Spleen (tissue), 11 donors: Measurements from ENCODE around the gene RAB11FIP4. TPM values are rescaled to one million over a fixed set of nuclear protein-coding genes. Genes with fewer than 3 reads are reported as not detected.

Experiments used
- DNase-seq: peaks from one replicate; pipeline ENCODE4 v3.0.0-alpha.2; 2020
- H3K27ac ChIP-seq, 8 donors: fragments of 200-600 bp; sonication (generic) in 7 of 8; 1 replicate in 4 of 8; 2 replicates in 4 of 8; pipeline versions ENCODE4 v1.5.0 to v1.8.0; 2016 to 2021; ENCODE audit warnings: inconsistent platforms in 4 of 8, mild to moderate bottlenecking in 4 of 8, moderate library complexity in 1 of 8
- H3K27me3 ChIP-seq, 7 donors: fragments of 200-600 bp; sonication (generic) in 6 of 7; replicated peaks in 1 of 7; 1 replicate in 4 of 7; 2 replicates in 3 of 7; pipeline versions ENCODE4 v1.5.0 to v1.8.0; 2016 to 2021; ENCODE audit warnings: inconsistent platforms in 3 of 7, mild to moderate bottlenecking in 1 of 7
- H3K36me3 ChIP-seq, 6 donors: fragments of 200-600 bp; sonication (generic) in 5 of 6; 1 replicate in 4 of 6; 2 replicates in 2 of 6; pipeline versions ENCODE4 v1.5.0 to v1.8.0; 2016 to 2021; ENCODE audit warnings: inconsistent platforms in 2 of 6
- H3K4me1 ChIP-seq, 6 donors: fragments of 200-600 bp; sonication (generic) in 5 of 6; 1 replicate in 3 of 6; 2 replicates in 3 of 6; pipeline versions ENCODE4 v1.5.0 to v1.8.0; 2016 to 2021; ENCODE audit warnings: inconsistent platforms in 3 of 6
- H3K4me3 ChIP-seq, 8 donors: fragments of 200-600 bp; sonication (generic) in 7 of 8; 1 replicate in 4 of 8; 2 replicates in 4 of 8; pipeline versions ENCODE4 v1.5.0 to v1.8.0; 2016 to 2021; ENCODE audit warnings: inconsistent platforms in 4 of 8, mild to moderate bottlenecking in 4 of 8, moderate library complexity in 2 of 8
- H3K9me3 ChIP-seq, 8 donors: fragments of 200-600 bp; sonication (generic) in 7 of 8; 1 replicate in 4 of 8; 2 replicates in 4 of 8; pipeline versions ENCODE4 v1.5.0 to v1.8.0; 2016 to 2021; ENCODE audit warnings: inconsistent platforms in 4 of 8
- CTCF ChIP-seq, 11 experiments: fragments of 200-600 bp in 7 of 11; fragments of 450-650 bp in 4 of 11; sonication (generic) in 4 of 11; IDR thresholded peaks in 8 of 11; conservative IDR thresholded peaks in 3 of 11; 1 replicate in 7 of 11; 2 replicates in 4 of 11; pipeline versions ENCODE4 v1.4.0 to v1.8.0; 2016 to 2021; ENCODE audit warnings: antibody characterized with exemption in 11 of 11, inconsistent platforms in 4 of 11, mild to moderate bottlenecking in 1 of 11
- POLR2A ChIP-seq, 3 donors: fragments of 450-650 bp; IDR thresholded peaks; one replicate each; pipeline ENCODE4 v1.5.1; 2017; ENCODE audit warnings: antibody characterized with exemption in 3 of 3, mild to moderate bottlenecking in 1 of 3
- POLR2AphosphoS5 ChIP-seq, 3 donors: sonication (generic); formaldehyde crosslinking; IDR thresholded peaks; one replicate each; pipeline ENCODE4 v1.5.1; 2017; ENCODE audit warnings: antibody characterized with exemption in 3 of 3
- WGBS, 5 donors: extraction: QIAGEN DNeasy Blood & Tissue Kit in 3 of 5; methylation state at CpG; one replicate each; pipeline versions ENCODE4 v1.1.5 to v1.1.7; 2013 to 2018; 5-methylcytosine and 5-hydroxymethylcytosine counted together
- intact Hi-C: fragments of 100-400 bp; cut with DNase I; formaldehyde crosslinking; loops from one replicate; pipeline ENCODE4 v1.15.0; 2023; ENCODE audit warnings: low total_unique reads
- polyA plus RNA-seq, 3 donors: library from polyadenylated mRNA; stranded (reverse); fragments of 200-250 nt; gene quantifications; one replicate each; pipeline ENCODE4 v1.2.1, GENCODE V29; 2013
- total RNA-seq, 7 donors: library from RNA; depleted of rRNA in 3 of 7; stranded (reverse); fragments of >200 nt in 3 of 7; fragmentation: NEBNext Ultra II Directional in 4 of 7; extraction: Animal tissue kit (Norgen Biotek cat#: 25700) in 4 of 7; gene quantifications; one replicate each; pipeline versions ENCODE4 v1.1.0 to v1.2.1, GENCODE V29; 2016 to 2021
- donor health status: healthy with polysubstance abuse.
- donor health status: DM: no; HTN: no; CAD: no; lungs with moderate emphysema.
- donor health status: DM: no; HTN: no; CAD: no.
- donor health status: Bipolar disorder and iron deficiency.
- donor health status: healthy.
- donor health status: DM: no; HTN: no; CAD: no.
- donor health status: DM: yes; HTN: yes; CAD: no.

RAB11FIP4 gene
- total and polyA plus RNA-seq, 10 donors: 5.5 to 25.2 (median 20.9) TPM

- H3K4me1 ChIP-seq: no peaks in the 10 kb centered on the region
- WGBS, 5 donors: 76 to 91% (median 82%) methylated on average over 2 of the region's 2 CpGs
- H3K4me3 ChIP-seq: no peak overlapping the region
- H3K27me3 ChIP-seq: no peaks in the 10 kb centered on the region
- no peaks in the 10 kb centered on the region for H3K9me3 ChIP-seq
- H3K36me3 ChIP-seq: peaks cover 0 to 98% (median 50%) of the 10 kb centered on the region in 6 donors
- intact Hi-C loops: loop anchor here (10.0 kb wide), 1 partner anchor 92 kb away; no protein-coding TSS in a partner anchor
- DNase-seq: no peak
- TF ChIP-seq CTCF (IDR thresholded peaks at IDR 0.05 in 8 of 11, conservative IDR thresholded peaks at IDR 0.05 in 3 of 11): no peak
- TF ChIP-seq POLR2AphosphoS5 (IDR thresholded peaks at IDR 0.05): no peak
- TF ChIP-seq POLR2A (IDR thresholded peaks at IDR 0.05): no peak
- no peak overlapping the region for H3K27ac ChIP-seq
Measured at GRCh38 chr17:31357091-31357490, 34.4 kb upstream of the RAB11FIP4 start.

GRCh38 chr17:31357839-31358394, 33.6 kb upstream of the RAB11FIP4 start:
- Histone ChIP-seq H3K36me3 (peaks cover 0 to 98% (median 47%) of the 10 kb centered on the region in 6 donors), H3K4me3 (no peak overlapping the region), H3K9me3 (no peaks in the 10 kb centered on the region), H3K27me3 (no peaks in the 10 kb centered on the region), H3K27ac (no peak overlapping the region), H3K4me1 (no peaks in the 10 kb centered on the region)
- DNase-seq: no peak
- 92 to 97% (median 93%) methylated on average over 3 of the region's 3 CpGs for WGBS, 5 donors
- intact Hi-C loops: loop anchor here (10.0 kb wide), 1 partner anchor 93 kb away; no protein-coding TSS in a partner anchor
- TF ChIP-seq POLR2AphosphoS5 (IDR thresholded peaks at IDR 0.05): no peak
- no peak for TF ChIP-seq POLR2A (IDR thresholded peaks at IDR 0.05)
- TF ChIP-seq CTCF (IDR thresholded peaks at IDR 0.05 in 8 of 11, conservative IDR thresholded peaks at IDR 0.05 in 3 of 11): no peak

- no peak for DNase-seq
- WGBS, 5 donors: 93 to 98% (median 97%) methylated on average over 6 of the region's 6 CpGs
- Histone ChIP-seq H3K4me3 (no peak overlapping the region), H3K27me3 (no peaks in the 10 kb centered on the region), H3K36me3 (peaks cover 0 to 77% (median 27%) of the 10 kb centered on the region in 6 donors), H3K9me3 (no peaks in the 10 kb centered on the region), H3K27ac (no peak overlapping the region), H3K4me1 (no peaks in the 10 kb centered on the region)
- intact Hi-C loops: no loop called here
- TF ChIP-seq POLR2AphosphoS5 (IDR thresholded peaks at IDR 0.05) (no peak), CTCF (IDR thresholded peaks at IDR 0.05 in 8 of 11, conservative IDR thresholded peaks at IDR 0.05 in 3 of 11) (no peak), POLR2A (IDR thresholded peaks at IDR 0.05) (no peak)
Measured at GRCh38 chr17:31364012-31364411, 27.5 kb upstream of the RAB11FIP4 start.

GRCh38 chr17:31366088-31366487, 25.4 kb upstream of the RAB11FIP4 start:
- DNase-seq: no peak
- TF ChIP-seq POLR2AphosphoS5 (IDR thresholded peaks at IDR 0.05) (no peak), POLR2A (IDR thresholded peaks at IDR 0.05) (no peak), CTCF (IDR thresholded peaks at IDR 0.05 in 8 of 11, conservative IDR thresholded peaks at IDR 0.05 in 3 of 11) (no peak)
- 98 to 99% (median 98%) methylated on average over 4 of the region's 4 CpGs for WGBS, 5 donors
- intact Hi-C loops: no loop called here
- H3K9me3 ChIP-seq: no peaks in the 10 kb centered on the region
- H3K4me3 ChIP-seq: no peak overlapping the region
- H3K4me1 ChIP-seq: peaks cover 0 to 10% (median 9%) of the 10 kb centered on the region in 6 donors
- peaks cover 0 to 57% (median 12%) of the 10 kb centered on the region in 6 donors for H3K36me3 ChIP-seq
- H3K27ac ChIP-seq: no peak overlapping the region
- no peaks in the 10 kb centered on the region for H3K27me3 ChIP-seq
